Measurements from ENCODE around the gene SLC12A3. TPM values are rescaled to one million over a fixed set of nuclear protein-coding genes. Genes with fewer than 3 reads are reported as not detected.

Gene SLC12A3
- total and polyA plus RNA-seq, 12 donors = 0.03 to 0.06 TPM; not detected in 10

- Histone ChIP-seq H3K4me1 (replicated peaks in 1 of 2) (peaks cover 0 to 4% of the 10 kb centered on the region in 2 donors), H3K27ac (no peak overlapping the region), H3K9me3 (replicated peaks in 1 of 3) (no peaks in the 10 kb centered on the region), H3K27me3 (no peaks in the 10 kb centered on the region), H3K4me3 (no peak overlapping the region), H3K36me3 (replicated peaks in 1 of 2) (no peaks in the 10 kb centered on the region)
- 86 to 96% (median 92%) methylated on average over 1 to 6 of the region's 6 CpGs for WGBS, 4 donors
- no peak for DNase-seq
- intact Hi-C loops (cut with DNase I) = no loop called here
- TF ChIP-seq POLR2A (IDR thresholded peaks at IDR 0.05) = no peak
- TF ChIP-seq CTCF (IDR thresholded peaks at IDR 0.05) = no peak
Measured at GRCh38 chr16:56855201-56855600, 9.8 kb upstream of the SLC12A3 start.

GRCh38 chr16:56855946-56856345 is 9.1 kb upstream of the SLC12A3 start:
- H3K9me3 ChIP-seq (replicated peaks in 1 of 3) = no peaks in the 10 kb centered on the region
- H3K27ac ChIP-seq = no peak overlapping the region
- no peaks in the 10 kb centered on the region for H3K36me3 ChIP-seq (replicated peaks in 1 of 2)
- intact Hi-C loops (cut with DNase I) = no loop called here
- no peak overlapping the region for H3K4me3 ChIP-seq
- TF ChIP-seq CTCF (IDR thresholded peaks at IDR 0.05) = no peak
- no peak for TF ChIP-seq POLR2A (IDR thresholded peaks at IDR 0.05)
- no peaks in the 10 kb centered on the region for H3K27me3 ChIP-seq
- no peak for DNase-seq
- H3K4me1 ChIP-seq (replicated peaks in 1 of 2) = peaks cover 0 to 4% of the 10 kb centered on the region in 2 donors
- WGBS, 4 donors = 73 to 78% (median 75%) methylated on average over 4 of the region's 4 CpGs

GRCh38 chr16:56856876-56857447 is 8.0 kb upstream of the SLC12A3 start:
- Histone ChIP-seq H3K9me3 (replicated peaks in 1 of 3) (no peaks in the 10 kb centered on the region), H3K27ac (no peak overlapping the region), H3K4me1 (replicated peaks in 1 of 2) (peaks cover 0 to 4% of the 10 kb centered on the region in 2 donors), H3K36me3 (replicated peaks in 1 of 2) (no peaks in the 10 kb centered on the region), H3K27me3 (no peaks in the 10 kb centered on the region), H3K4me3 (no peak overlapping the region)
- TF ChIP-seq CTCF (IDR thresholded peaks at IDR 0.05) = no peak
- TF ChIP-seq POLR2A (IDR thresholded peaks at IDR 0.05) = no peak
- WGBS, 4 donors = 36 to 49% (median 42%) methylated on average over 6 of the region's 6 CpGs
- DNase-seq = no peak
- intact Hi-C loops (cut with DNase I) = no loop called here

GRCh38 chr16:56858374-56858773 is 6.6 kb upstream of the SLC12A3 start:
- Histone ChIP-seq H3K4me1 (replicated peaks in 1 of 2) (peaks cover 0 to 4% of the 10 kb centered on the region in 2 donors), H3K27me3 (no peaks in the 10 kb centered on the region), H3K36me3 (replicated peaks in 1 of 2) (no peaks in the 10 kb centered on the region), H3K9me3 (replicated peaks in 1 of 3) (no peaks in the 10 kb centered on the region), H3K4me3 (no peak overlapping the region), H3K27ac (no peak overlapping the region)
- DNase-seq = no peak
- 76 to 90% (median 82%) methylated on average over 13 to 14 of the region's 14 CpGs for WGBS, 4 donors
- intact Hi-C loops (cut with DNase I) = no loop called here
- no peak for TF ChIP-seq POLR2A (IDR thresholded peaks at IDR 0.05)

- Histone ChIP-seq H3K9me3 (replicated peaks in 1 of 3) (no peaks in the 10 kb centered on the region), H3K36me3 (replicated peaks in 1 of 2) (no peaks in the 10 kb centered on the region), H3K27ac (no peak overlapping the region), H3K4me3 (no peak overlapping the region), H3K27me3 (no peaks in the 10 kb centered on the region), H3K4me1 (replicated peaks in 1 of 2) (peaks cover 0 to 4% of the 10 kb centered on the region in 2 donors)
- 79 to 95% (median 87%) methylated on average over 2 of the region's 2 CpGs for WGBS, 4 donors
- DNase-seq = no peak
- intact Hi-C loops (cut with DNase I) = loop anchor here (10.0 kb wide), 2 partner anchors 185 to 195 kb away; no protein-coding TSS in a partner anchor
- no peak for TF ChIP-seq POLR2A (IDR thresholded peaks at IDR 0.05)
- TF ChIP-seq CTCF (IDR thresholded peaks at IDR 0.05) = no peak
Measured at GRCh38 chr16:56859636-56860035, 5.4 kb upstream of the SLC12A3 start.

Data from adrenal gland (tissue), 12 donors.